GM18505 (cell line): Measurements from ENCODE around the gene MAGEB10.

ENCODE experiments used
- ATAC-seq: cut with Tn5 transposase; IDR thresholded peaks from one replicate; pipeline ENCODE4 v1.9.1; 2021; ENCODE audit not compliant: unreplicated experiment
- POLR2A ChIP-seq: IDR thresholded peaks from 4 replicates; pipeline ENCODE4 v1.6.1; 2011; ENCODE audit warnings: borderline replicate concordance; ENCODE audit not compliant: insufficient read depth, insufficient read length; ENCODE audit errors: extremely low read depth

Gene MAGEB10

GRCh38 chrX:27860337-27860736 is 52.5 kb downstream of the MAGEB10 start:
- no peak for TF ChIP-seq POLR2A
- no peak for ATAC-seq

GRCh38 chrX:27863809-27864208 is 56.0 kb downstream of the MAGEB10 start:
- no peak for TF ChIP-seq POLR2A
- no peak for ATAC-seq
